ENCODE measurements around the gene ATG7. TPM values are rescaled to one million over a fixed set of nuclear protein-coding genes. Genes with fewer than 3 reads are reported as not detected.

ATG7 gene
- total and polyA plus RNA-seq, 11 donors: 4.4 to 45.1 (median 14.4) TPM

GRCh38 chr3:11434563-11435096 is 162.4 kb downstream of the ATG7 start:
- no peaks in the 10 kb centered on the region for H3K9me3 ChIP-seq
- H3K4me3 ChIP-seq: no peak overlapping the region
- ATAC-seq: peak; percentile 38 to 49 (median 48)

GRCh38 chr3:11435440-11436165 is 163.4 kb downstream of the ATG7 start:
- WGBS, 4 donors: 94 to 96% (median 94%) methylated on average over 7 of the region's 7 CpGs
- Histone ChIP-seq H3K27ac (no peak overlapping the region), H3K4me3 (no peak overlapping the region), H3K27me3 (no peaks in the 10 kb centered on the region), H3K4me1 (peaks cover 0 to 31% (median 16%) of the 10 kb centered on the region in 12 donors), H3K9me3 (no peaks in the 10 kb centered on the region), H3K36me3 (no peaks in the 10 kb centered on the region)
- no peak for DNase-seq
- ATAC-seq: no peak
- intact Hi-C loops (cut with DNase I): loop anchor here in 1 of 10 donors (10.0 kb wide), 1 partner anchor 51 kb away; no protein-coding TSS in a partner anchor
- TF ChIP-seq CTCF (IDR thresholded peaks at IDR 0.05) (no peak), POLR2A (IDR thresholded peaks at IDR 0.05) (no peak)

More at GRCh38 chr3:11434563-11435096, 162.4 kb downstream of the ATG7 start:
- no peaks in the 10 kb centered on the region for H3K27me3 ChIP-seq
- WGBS, 4 donors: 50 to 65% (median 59%) methylated on average over 6 of the region's 6 CpGs
- peak overlapping the region; percentile 5 to 68 (median 46) for H3K27ac ChIP-seq
- TF ChIP-seq POLR2A (IDR thresholded peaks at IDR 0.05): no peak
- DNase-seq: no peak
- peaks cover 0 to 36% (median 16%) of the 10 kb centered on the region in 12 donors for H3K4me1 ChIP-seq
- intact Hi-C loops (cut with DNase I): loop anchor here in 1 of 10 donors (10.0 kb wide), 1 partner anchor 50 kb away; no protein-coding TSS in a partner anchor
- H3K36me3 ChIP-seq: no peaks in the 10 kb centered on the region

- DNase-seq: no peak
- peaks cover 0 to 29% (median 16%) of the 10 kb centered on the region in 12 donors for H3K4me1 ChIP-seq
- no peaks in the 10 kb centered on the region for H3K36me3 ChIP-seq
- H3K9me3 ChIP-seq: no peaks in the 10 kb centered on the region
- H3K4me3 ChIP-seq: no peak overlapping the region
- no peak for TF ChIP-seq CTCF (IDR thresholded peaks at IDR 0.05)
- no peak for TF ChIP-seq POLR2A (IDR thresholded peaks at IDR 0.05)
- no peak for ATAC-seq
- no peaks in the 10 kb centered on the region for H3K27me3 ChIP-seq
- intact Hi-C loops (cut with DNase I): loop anchor here in 1 of 10 donors (10.0 kb wide), 1 partner anchor 52 kb away; no protein-coding TSS in a partner anchor
- no peak overlapping the region for H3K27ac ChIP-seq
- WGBS, 4 donors: 73 to 87% (median 83%) methylated on average over 2 of the region's 2 CpGs
Measured at GRCh38 chr3:11436775-11437174, 164.6 kb downstream of the ATG7 start.

- no peaks in the 10 kb centered on the region for H3K27me3 ChIP-seq
- WGBS, 4 donors: 94 to 97% (median 96%) methylated on average over 6 of the region's 6 CpGs
- ATAC-seq: no peak
- H3K4me3 ChIP-seq: no peak overlapping the region
- no peak for DNase-seq
- H3K9me3 ChIP-seq: no peaks in the 10 kb centered on the region
- H3K27ac ChIP-seq: no peak overlapping the region
- TF ChIP-seq CTCF (IDR thresholded peaks at IDR 0.05) (no peak), POLR2A (IDR thresholded peaks at IDR 0.05) (no peak)
- intact Hi-C loops (cut with DNase I): loop anchor here in 1 of 10 donors (10.0 kb wide), 1 partner anchor 53 kb away; no protein-coding TSS in a partner anchor
- H3K36me3 ChIP-seq: no peaks in the 10 kb centered on the region
- H3K4me1 ChIP-seq: peaks cover 0 to 29% (median 16%) of the 10 kb centered on the region in 12 donors
Measured at GRCh38 chr3:11437506-11437905, 165.3 kb downstream of the ATG7 start.

All from heart left ventricle (tissue), 16 donors.